Measurements from ENCODE around the gene SH3RF3.

The SH3RF3 gene

DNA sequence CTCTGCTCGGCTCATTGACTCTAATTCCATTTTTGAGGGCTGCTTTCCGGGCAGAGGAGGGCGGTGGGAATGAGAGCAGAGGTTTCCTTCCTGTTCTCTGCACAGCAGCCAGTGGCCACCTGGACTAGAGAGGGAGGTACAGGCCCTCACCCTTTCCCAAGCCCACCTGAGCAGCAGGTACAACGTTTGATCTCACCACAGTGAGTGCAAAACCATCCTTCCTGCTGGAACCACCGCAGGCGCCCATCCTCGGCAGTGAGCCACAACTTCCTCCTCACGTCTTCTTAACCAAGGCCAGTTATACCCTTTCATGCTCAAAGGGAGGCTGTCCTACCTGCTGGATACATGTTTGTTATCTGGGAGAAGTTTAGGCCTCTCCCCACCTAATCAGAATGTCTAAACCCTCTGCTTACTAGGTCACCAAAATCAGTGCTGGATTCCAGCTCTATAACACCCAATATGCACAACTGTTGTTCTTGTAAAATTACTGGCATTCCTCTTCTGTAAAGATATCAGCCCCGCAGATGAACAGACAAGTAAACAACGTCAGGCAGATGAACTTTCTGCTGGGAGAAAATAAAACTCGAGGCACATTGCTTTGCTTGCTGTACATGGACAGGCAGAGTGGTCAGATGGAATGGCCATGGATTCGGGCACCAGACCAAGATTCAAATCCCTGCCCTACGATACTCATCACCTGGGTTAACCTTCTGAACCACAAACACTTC lies 191.4 kb downstream of the SH3RF3 start:
- no peak for DNase-seq

DNA sequence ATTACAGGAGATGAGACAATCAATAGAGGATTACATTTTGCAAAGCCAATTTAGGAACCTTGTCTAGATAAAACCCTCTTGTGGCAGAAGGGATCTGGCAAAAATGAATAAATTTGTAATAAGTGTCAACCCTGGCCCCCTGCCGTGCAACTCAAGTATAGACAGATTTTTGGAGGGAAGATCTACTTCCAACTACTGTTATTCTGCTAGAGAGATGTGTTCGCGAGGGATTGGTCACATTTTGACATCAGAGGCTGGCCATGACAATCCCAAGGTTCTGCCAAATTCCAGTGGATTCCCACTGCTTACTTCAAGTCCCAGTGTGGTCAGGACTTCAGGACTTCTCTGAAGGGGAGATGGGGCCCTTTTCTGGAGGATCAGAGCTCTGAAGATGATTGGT lies 192.6 kb downstream of the SH3RF3 start:
- DNase-seq = no peak

GRCh38 chr2:109322111-109322510 lies 193.1 kb downstream of the SH3RF3 start:
- DNase-seq = no peak

- DNase-seq = no peak
Measured at GRCh38 chr2:109322641-109323040, 193.6 kb downstream of the SH3RF3 start.

DNA sequence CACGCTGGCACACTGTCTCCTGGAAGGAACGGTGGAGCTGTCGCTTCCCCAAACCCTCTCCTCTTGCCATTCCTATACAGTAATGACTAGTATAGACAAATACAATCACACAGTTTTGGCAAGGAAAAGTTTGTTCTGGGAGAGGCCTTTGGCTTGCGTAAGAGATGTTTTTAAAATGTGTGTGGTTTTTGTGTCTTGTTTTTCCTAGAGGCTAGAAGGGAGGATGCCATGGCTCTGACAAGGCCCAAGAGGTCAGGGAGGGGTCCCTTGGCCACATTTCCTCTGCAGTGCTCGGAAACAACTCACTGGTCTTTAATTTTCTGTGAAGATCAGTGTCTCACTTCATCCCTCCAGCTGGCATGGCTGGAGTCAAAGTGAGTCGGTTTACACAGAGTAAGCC lies 195.9 kb downstream of the SH3RF3 start:
- DNase-seq = no peak

- DNase-seq = no peak
Measured at GRCh38 chr2:109325570-109325969, 196.6 kb downstream of the SH3RF3 start.

GRCh38 chr2:109326306-109326705 lies 197.3 kb downstream of the SH3RF3 start:
- no peak for DNase-seq

- DNase-seq = no peak
Measured at GRCh38 chr2:109330056-109330455, 201.1 kb downstream of the SH3RF3 start.

GRCh38 chr2:109331081-109331480 lies 202.1 kb downstream of the SH3RF3 start:
- no peak for DNase-seq

- peak; percentile 16 for DNase-seq
Measured at GRCh38 chr2:109331896-109332848, 203.2 kb downstream of the SH3RF3 start.

DNA sequence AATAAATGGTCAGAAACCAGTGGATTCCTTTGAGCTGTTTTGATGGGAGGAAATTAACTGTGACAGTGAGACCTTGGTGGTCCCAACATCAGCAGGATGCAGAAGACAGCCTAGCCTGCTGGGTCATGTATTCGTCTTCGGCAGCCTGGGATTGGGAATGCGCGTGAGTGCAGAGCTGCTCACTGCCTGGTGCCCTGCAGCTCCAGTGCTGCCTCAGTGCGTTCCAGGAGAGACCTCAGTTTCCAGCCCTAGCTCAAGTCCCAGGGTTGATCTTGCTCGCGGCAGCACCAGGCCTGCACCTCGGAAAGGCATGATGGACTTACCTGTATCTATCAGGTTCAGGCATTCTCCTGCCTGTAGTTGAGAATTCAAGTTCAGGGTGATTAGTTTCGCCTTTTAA lies 203.9 kb downstream of the SH3RF3 start:
- DNase-seq = no peak

DNA sequence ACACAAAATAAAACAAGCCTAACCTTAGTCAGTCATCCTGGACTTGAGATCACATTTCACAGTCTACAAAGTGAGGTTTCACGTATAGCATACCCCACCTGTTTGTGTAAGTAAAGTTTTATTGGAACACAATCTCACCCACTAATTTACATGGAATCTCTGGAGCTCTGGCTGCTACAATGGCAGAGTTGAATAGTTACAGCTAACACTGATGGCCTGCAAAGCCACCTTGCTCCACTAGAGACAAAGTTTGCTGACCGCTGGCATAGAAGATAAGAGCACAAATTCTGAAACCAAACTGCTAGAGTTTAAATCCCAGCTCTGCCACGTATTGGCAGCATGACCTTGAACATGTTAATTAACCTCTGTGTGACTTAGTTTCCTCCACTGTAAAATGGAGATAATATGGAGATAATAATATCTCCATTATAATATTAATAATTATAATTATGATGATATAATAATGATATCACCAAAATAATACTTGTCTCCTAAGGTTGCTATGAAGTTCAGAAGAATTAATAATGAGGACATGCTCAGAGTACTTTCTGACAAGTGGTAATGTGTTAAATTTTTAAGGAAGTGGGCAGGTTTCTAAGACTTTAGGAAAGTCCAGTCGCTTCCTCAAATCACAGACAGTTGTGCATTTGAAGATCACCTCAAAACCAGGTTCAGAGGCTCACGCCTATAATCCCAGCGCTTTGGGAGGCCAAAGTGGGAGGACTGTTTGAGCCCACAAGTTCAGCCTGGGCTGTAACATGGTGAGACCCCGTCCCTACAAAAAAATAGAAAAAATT lies 204.6 kb downstream of the SH3RF3 start:
- peak; percentile 12 for DNase-seq

DNA sequence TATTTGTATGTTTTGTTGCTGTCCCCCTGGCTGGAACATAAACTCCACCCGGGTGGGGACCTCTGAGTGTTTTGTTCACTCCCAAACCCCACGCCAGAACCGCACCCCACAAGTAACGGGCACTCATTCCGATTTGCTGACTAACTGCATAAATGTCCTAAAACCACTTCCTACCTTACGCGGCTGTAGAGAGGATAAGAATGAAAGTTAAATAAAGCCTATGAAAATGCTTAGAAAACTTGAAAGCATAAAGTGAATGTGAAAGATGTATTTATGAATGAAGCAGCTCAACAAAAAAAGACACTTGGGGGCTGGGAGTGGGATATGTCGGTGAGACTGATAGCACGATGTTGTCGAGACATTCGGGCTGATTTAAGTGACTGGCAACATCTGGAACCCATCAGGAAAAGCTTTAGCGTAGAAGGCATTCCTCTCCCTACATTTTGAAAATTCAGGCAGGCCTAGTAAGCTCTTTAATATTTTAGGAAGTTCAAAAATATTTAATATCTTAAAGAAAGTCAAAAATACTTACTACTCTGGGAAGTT lies 206.7 kb downstream of the SH3RF3 start:
- DNase-seq = peak; percentile 26

- DNase-seq = no peak
Measured at GRCh38 chr2:109336296-109336695, 207.3 kb downstream of the SH3RF3 start.

DNA sequence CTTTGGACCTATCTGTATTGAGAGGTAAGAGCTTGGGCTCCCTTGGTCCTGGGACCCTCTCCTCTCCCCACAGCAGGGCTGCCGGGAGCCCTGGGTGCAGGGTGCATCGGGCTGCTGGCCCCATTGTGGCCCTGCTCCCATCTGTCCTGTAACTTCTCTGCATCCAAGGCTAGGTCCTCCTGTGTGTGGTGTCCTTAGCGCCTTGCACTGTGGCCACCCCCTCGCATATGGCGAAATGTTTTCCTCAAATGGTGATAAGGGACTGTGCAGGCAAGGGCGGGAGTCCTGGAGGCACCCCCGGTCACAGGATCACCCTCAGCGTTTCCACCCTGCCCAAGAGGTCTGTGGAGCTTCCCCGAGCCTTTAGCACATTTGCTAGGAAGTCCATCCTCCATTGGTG lies 208.2 kb downstream of the SH3RF3 start:
- DNase-seq = no peak

DNA sequence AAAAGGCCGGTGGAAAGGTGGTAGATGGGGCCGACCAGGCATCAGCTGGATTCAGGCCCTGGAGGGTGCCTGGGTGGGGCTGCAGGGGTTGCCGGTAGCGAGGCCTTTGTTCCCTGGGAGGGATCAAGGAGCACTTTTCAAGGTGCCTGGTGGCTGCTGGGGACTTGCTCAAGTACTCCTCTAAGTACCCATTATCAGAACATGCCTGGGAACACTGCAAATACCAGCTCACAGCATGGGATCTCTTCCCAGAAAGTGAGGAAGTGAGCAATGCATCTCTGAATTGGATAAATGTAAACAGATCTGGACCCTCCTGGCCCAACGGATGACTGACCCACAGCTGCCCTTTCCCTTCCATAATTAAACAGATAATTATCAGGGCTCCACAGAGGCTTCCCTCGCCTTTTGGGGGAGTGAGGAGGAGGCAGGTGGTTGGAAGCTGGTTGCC lies 210.5 kb downstream of the SH3RF3 start:
- no peak for DNase-seq

DNA sequence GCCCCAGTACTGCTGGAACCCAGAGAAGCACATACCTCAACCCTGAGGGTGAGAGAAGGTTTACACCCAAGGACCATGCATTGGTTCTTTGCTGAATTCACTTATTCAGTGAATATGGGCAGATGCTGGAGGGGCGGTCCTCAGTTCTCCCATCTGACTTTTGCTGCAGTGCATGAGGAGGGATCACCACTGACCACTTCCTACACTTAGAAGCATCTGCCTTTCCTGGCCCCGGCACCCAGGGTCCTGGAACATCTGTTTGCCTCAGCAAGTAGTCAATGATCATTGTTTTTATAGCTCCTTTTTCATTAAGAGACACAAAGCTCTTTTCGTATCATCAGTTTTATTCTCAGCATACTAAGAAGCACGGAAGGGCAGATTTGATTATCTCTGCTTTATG lies 211.4 kb downstream of the SH3RF3 start:
- DNase-seq = no peak

DNA sequence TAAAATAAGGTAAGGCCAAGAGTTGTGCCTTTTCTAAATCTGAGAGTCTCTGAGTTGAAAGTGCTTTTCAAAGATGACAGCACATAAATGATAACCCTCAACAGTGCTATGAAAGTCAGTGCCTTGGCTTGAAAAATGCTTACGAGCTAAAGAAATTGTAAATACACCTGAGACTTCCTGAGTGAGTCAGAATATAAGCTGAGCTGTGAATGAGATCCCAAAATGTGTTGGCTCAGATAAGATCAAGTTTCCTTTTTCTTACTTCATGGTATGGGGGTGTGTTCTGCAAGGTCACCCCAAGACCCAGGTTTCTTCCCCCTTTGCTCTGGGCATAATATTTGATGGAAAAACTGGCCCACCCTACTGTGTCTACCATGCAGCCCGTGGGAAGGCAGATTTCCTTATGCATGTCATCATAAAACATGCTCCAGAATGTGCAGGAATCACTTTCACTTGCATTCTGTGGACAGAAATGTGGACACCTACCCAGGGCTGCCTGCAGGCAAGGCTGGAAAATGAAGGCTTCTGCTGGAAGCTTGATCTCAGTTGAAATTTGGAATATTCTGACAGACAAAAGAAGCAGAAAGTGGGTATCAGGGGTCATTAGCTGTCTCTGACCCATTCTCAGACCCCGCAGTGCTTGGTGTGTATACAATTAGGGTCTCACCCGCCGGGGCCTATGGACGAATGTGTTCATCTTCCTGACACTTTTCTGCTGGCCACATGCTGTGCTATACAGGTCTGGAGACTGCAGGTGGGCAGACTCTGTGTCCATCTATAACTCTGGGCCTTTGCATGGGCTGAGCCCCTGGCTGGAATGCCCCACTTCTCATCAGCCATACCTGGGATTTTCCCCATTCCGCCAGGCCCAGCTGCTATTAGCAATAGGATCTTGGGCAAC lies 212.6 kb downstream of the SH3RF3 start:
- DNase-seq = no peak

- no peak for DNase-seq
Measured at GRCh38 chr2:109342256-109342850, 213.3 kb downstream of the SH3RF3 start.

DNA sequence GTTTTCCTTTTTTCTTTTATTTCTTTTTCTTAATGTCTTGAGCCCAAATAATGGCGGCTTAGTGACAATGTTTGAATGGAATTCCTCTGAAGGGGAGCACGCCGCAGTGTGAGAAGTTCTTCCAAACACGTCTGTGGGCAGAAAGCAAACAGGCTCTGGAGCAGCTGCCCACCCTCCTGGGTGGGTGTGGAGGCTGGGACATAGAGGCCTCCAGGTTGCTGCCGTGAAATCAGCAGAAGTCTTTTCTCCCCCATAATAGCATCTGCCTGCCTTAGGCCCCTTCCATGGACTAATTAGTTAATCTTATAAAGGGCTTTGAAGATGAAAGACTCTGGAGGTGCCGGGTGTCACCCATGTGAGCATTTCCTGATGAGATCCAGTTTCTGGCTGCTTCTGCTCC lies 213.9 kb downstream of the SH3RF3 start:
- no peak for DNase-seq

DNA sequence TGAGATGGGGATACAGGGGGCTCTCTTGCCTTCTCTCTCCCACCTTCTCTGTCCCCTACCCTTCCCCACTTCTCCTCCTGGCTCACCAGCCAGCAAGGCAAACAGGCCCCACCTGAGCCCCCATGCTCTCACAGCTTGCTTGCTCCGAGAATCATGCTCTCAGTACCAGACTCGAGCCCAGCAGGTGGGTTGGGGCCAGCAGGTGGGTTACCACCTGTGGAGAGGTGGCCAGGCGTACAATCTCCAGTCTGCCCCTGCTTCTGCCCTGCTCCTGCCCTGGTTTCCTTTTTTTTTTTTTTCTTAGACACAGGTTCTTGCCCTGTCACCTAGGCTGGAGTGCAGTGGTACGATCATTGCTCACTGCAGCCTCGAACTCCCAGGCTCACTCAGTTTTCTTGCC lies 214.5 kb downstream of the SH3RF3 start:
- no peak for DNase-seq

Data from hematopoietic multipotent progenitor cell treated with erythropoietin and hydrocortisone succinate and interleukin-3 and kit ligand, for 6 days (in vitro differentiated cells).